ENCODE results near the gene EGFR.

The EGFR gene

DNA sequence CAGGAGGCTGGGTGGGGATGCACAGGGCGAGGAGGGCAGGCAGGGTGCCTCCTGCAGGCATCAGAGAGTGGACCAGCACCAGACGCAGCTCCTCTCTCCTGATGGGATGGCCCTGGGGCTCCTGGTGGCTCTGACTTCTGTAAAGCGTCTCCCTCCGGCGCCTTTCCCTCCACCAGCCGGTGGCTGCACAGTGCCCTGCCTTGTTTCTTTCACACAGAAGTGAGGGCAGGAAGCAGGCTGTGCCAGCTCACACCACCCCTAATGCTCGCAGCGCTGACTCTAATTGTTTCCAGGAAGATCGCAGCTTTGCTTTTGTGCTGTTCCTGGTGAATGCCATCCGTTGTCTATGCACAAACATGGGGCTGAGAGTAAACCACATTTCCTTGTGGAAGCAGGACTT is 194.0 kb downstream of the EGFR start:
- no peak for DNase-seq (ENCODE audit: low read depth)

DNA sequence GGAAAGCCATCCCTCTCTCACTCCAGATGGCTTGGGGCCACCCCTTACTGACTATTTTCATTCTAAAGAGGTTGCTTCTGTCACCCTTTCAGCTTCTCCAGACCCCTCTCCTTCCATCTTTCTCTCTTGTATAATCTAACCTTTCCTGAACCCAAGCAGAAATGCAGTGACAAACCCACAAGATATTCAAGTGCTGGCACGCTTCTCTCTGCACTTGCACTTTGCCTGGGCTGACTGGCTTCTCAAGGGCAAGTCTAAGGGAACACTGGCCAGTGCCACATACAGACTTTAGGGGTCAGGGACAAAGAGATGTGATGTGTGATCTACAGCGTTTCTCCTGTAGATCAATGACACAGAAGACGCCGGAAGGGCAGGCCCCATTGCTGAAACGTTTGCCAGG is 195.9 kb downstream of the EGFR start:
- DNase-seq (ENCODE audit: low read depth), result no peak

DNA sequence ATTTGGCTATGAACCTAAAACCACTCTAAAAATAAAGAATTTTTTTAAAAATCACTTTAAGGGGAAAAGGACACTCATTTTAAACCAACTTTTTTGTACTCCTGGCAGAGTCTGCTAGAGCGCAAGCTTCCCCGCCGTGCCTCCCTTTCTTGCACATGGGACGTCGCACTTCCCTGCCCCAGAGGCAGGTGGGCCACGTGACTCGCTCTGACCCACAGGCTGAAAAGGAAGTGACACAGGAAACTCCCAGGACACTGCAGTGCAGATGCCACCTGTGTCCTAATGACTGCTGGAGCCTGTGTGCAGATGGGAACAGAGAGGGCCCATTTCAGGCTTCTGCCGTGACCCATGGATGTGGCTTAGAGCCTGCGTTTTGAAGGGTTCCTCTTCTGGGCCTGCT is 204.2 kb downstream of the EGFR start:
- DNase-seq (ENCODE audit: low read depth), result no peak

DNA sequence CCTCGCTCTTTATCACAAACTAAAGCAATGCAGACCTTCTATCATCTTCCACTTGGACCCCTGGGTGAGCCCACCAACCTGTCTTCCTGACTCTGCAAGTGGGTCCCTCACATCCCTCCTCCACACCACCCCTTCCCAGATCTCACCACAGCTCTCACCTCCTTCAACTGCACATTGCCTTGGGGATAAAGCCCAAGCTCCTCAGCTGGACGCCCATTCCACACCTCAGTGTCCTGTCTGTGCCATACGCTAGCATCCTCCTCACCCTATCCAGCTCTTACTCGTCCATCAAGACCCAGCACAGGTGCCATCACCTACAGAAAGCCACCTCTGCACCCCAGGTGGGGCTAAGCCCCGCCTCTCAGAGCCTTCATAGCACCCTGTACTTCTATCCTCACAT is 205.3 kb downstream of the EGFR start:
- no peak for DNase-seq (ENCODE audit: low read depth)

- DNase-seq (ENCODE audit: low read depth), result no peak
Observed at GRCh38 chr7:55224810-55225209, 206.0 kb downstream of the EGFR start.

- DNase-seq (ENCODE audit: low read depth), result no peak
Observed at GRCh38 chr7:55230014-55230413, 211.2 kb downstream of the EGFR start.

GRCh38 chr7:55231736-55232280 is 213.0 kb downstream of the EGFR start:
- no peak for DNase-seq (ENCODE audit: low read depth)

- DNase-seq (ENCODE audit: low read depth), result no peak
Observed at GRCh38 chr7:55233001-55233400, 214.2 kb downstream of the EGFR start.

DNA sequence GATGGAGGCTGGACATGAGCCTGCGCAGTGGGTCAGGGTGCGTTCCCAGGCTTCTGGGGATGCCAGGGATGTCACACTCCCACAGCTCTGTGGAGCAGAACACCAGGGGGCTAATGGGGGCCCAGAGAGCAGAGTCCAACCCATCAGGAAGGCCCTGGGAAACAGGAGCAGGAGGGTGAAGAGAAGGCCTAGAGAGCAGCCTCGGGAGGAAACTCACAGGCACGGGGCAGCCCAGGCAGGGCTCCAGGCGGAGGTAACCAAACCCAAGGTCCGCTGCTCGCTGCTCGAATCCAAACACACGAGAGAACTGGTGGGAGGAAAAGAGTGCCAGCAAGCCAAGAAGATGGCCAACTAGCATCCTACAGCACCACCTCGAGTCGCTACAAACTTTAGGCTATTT is 215.6 kb downstream of the EGFR start:
- no peak for DNase-seq (ENCODE audit: low read depth)

DNA sequence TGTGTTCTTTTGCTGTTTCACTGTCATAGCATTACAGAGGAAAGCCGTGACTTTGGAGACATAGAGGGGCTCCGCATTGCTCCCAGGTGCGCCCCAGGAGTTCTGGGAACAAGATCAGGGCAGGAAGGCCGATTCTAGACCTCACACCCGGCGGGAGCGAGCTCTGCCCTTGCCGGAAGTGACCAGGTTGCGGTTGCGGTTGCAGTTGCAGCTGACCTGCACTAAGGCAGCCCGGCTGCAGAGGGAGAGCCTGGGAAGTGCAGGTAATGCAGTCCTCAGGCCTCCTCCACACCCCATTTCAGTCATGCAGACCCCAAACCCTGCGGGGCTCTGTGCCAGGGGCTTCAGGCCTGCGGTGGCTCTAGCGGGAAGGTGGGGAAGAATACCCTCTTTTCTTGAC is 216.3 kb downstream of the EGFR start:
- DNase-seq (ENCODE audit: low read depth), result no peak

DNA sequence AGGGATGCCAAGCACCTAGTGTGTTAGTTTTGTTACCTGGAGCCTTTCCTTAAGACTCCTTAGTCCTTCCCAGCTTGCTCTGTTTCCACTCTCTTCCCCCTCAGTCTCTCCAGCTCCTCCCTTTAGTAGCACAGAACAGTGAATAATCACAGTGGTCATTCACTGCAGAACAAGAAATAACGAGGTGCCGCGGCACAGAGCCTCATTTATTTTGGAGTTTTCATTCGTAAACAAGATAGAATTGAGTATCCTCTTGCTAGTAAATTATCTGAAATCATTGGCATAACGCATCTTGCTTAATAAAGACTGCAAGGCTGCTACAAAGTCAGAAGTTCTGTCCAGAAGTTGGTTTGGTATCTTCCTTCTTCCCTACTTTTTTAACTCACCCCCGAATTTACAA is 217.0 kb downstream of the EGFR start:
- no peak for DNase-seq (ENCODE audit: low read depth)

DNA sequence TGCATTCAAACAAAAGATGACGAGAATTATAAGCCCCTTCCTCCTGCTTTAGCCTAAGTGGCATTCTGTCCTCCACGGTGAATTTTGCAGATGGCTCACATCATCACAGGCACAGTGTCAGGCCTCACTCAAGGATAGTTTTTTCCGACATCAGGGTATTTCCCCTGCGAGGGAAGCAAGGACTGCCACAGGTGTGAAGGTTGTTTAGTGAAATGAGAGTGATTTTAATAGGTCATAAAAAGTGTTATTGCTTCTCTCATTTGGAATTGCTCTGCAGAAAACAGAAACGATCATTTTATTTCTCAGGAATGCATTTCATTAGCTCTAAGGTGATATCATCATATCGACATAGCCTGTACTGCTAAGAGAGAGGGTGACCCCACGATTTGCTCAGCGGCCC is 217.7 kb downstream of the EGFR start:
- DNase-seq (ENCODE audit: low read depth), result no peak

GRCh38 chr7:55237156-55237893 is 218.5 kb downstream of the EGFR start:
- DNase-seq (ENCODE audit: low read depth), result no peak

DNA sequence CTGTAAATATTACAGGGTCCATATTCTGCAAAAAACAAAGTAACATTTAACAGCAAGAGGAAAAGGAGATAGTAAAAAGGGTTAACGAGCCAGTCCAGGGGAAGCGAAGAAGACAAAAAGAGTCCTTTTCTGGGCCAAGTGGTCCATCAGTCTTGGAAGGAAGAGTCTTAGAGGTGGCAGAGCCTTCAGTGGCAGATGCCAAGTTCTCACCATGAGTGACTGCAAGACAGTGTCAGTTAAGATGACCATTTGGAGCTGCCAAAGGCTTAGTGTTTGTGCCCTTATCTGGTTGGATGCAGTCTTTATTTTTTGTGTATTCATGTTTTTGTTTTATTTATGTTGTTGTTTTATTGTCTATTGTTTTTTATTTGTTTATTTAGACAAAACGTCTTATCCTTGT is 220.6 kb downstream of the EGFR start:
- DNase-seq (ENCODE audit: low read depth), result no peak

GRCh38 chr7:55240418-55241142 is 221.8 kb downstream of the EGFR start:
- no peak for DNase-seq (ENCODE audit: low read depth)

DNA sequence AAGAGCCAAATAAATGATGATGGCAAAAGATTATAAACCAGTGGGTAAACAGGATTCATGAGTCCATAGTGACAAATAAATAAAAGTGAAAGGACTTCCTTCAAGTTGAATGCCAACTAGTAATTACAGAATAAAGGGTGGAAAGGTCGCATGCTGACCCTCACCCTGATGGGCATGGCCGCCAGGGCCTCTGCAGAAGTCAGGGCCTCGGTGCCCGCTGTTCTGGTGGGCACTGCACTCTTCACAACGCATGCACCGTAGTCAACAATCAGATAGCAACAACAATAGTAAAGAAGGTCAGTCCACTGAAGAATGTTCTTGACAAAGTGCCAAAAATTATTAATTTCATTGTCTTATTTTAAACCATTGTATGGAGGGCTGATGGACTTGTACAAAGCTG is 223.1 kb downstream of the EGFR start:
- DNase-seq (ENCODE audit: low read depth), result no peak

GRCh38 chr7:55242613-55243012 is 223.8 kb downstream of the EGFR start:
- no peak for DNase-seq (ENCODE audit: low read depth)

DNA sequence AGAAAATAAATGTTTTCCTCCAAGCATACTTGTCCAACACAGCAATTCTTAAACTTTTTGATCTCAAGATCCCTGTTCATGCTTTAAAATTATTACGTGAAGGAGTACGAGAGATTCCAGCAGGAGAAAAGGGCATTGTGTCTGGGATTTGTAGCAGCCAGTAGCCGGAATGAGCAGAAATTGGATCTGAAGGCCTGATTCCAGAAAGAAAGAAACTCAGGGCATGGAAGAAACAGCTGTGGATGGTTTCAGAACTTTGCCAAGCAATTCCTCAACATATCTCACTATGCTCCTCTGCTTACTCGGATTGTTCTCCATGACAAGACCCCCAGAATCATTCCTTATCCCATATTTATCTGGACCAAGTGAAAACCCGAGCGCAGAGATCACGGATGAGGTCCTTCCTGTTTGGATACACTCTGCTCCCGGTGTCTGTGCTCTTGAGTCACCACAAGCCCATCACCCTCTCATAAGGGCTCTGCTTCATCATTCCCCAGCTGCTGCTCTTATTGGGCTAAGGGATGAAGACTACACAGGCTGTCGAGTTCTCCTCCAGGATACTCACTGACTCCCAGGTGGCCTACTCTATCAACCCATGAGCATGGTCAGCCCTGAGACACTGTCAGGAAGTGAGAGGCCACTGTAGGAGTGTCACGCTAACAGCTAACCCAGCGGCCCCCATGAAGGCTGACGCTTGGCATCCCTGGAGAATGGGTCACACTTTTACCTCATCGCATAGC is 225.4 kb downstream of the EGFR start:
- DNase-seq (ENCODE audit: low read depth), result no peak

GRCh38 chr7:55245271-55245723 is 226.5 kb downstream of the EGFR start:
- DNase-seq (ENCODE audit: low read depth), result peak; percentile 60

DNA sequence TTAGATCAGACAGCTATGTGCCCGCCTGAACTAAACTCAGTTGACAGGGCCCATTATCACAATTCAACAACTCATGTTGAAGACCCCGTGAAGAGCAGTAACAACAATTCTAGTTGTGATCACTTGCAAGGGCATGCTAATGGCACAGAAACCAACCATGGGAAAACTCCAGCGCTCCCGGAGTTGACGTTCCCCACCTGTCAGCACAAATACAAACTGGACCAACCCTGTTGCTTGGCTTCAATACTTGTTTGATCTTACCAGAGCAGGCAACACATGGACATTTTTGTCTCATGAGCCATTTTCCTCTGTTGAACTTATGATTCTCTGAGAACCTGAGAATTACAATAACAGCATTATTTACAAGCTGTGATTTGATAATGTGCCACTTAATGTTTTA is 227.4 kb downstream of the EGFR start:
- DNase-seq (ENCODE audit: low read depth), result no peak

- no peak for DNase-seq (ENCODE audit: low read depth)
Observed at GRCh38 chr7:55247428-55247827, 228.6 kb downstream of the EGFR start.

- no peak for DNase-seq (ENCODE audit: low read depth)
Observed at GRCh38 chr7:55248526-55248925, 229.7 kb downstream of the EGFR start.

GRCh38 chr7:55249332-55249731 is 230.5 kb downstream of the EGFR start:
- no peak for DNase-seq (ENCODE audit: low read depth)

Measured in GM04504 (cell line).